ENCODE measurements around the gene IL15RA. TPM values are rescaled to one million over a fixed set of nuclear protein-coding genes. Genes with fewer than 3 reads are reported as not detected.

The IL15RA gene
- total RNA-seq, 1 donor from 2014 or later: 3.1 TPM

DNA sequence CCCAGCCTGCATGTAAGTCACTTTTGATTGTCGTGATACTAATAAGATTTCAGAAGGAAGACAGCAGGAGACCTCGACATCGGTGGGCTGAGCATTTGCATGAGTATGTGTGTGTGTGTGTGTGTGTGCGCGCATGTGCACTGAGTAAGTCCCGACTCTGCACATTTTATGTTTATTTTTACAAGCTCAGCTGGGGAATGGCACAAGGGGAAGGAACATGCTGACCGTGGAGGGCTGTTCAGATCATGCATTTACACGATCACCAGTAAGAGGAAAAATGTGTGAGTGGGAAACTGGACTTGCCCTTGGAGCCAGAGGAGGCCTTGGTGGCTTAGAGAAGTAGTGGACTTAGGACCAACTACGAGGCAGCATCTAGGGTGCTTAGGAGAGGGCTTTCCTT, 43.5 kb upstream of the IL15RA start:
- Mint-ChIP-seq H3K27ac (ENCODE audit: unreplicated experiment) (no peak overlapping the region), H3K27me3 (ENCODE audit: low read depth, unreplicated experiment) (peaks cover 21% of the 10 kb centered on the region), H3K4me3 (ENCODE audit: unreplicated experiment) (no peak overlapping the region), H3K9me3 (ENCODE audit: unreplicated experiment) (peaks cover 5% of the 10 kb centered on the region), H3K36me3 (ENCODE audit: low read depth, unreplicated experiment) (no peaks in the 10 kb centered on the region), H3K4me1 (ENCODE audit: low read depth, unreplicated experiment) (peaks cover 4% of the 10 kb centered on the region)
- no peak overlapping the region for H3K27ac ChIP-seq (ENCODE audit: low read depth, low read length)
- no peaks in the 10 kb centered on the region for H3K36me3 ChIP-seq (ENCODE audit: insufficient read depth, low read length)
- FAIRE-seq: no peak
- H3K9ac ChIP-seq (ENCODE audit: low read length): no peak overlapping the region
- H3K4me3 ChIP-seq (ENCODE audit: insufficient read depth, low read depth, low read length): no peak overlapping the region
- H3K4me1 ChIP-seq (ENCODE audit: insufficient read depth, low read length): no peaks in the 10 kb centered on the region
- no peak overlapping the region for H2AFZ ChIP-seq (ENCODE audit: low read depth, low read length)
- peaks cover 3% of the 10 kb centered on the region for H3K27me3 ChIP-seq (ENCODE audit: insufficient read depth, low read length)
- no peaks in the 10 kb centered on the region for H3K79me2 ChIP-seq (ENCODE audit: insufficient read depth, low read length)
- no peak overlapping the region for H3K4me2 ChIP-seq (ENCODE audit: low read length)
- H3K9me3 ChIP-seq (ENCODE audit: insufficient read depth, low read depth, low read length): no peaks in the 10 kb centered on the region
- no peaks in the 10 kb centered on the region for H4K20me1 ChIP-seq (ENCODE audit: insufficient read depth, low read length)
- DNase-seq (ENCODE audit: low read depth): no peak
- TF ChIP-seq EZH2 (IDR thresholded peaks at IDR 0.05; ENCODE audit: insufficient read depth, low read length): no peak
- TF ChIP-seq, protein P1, sequence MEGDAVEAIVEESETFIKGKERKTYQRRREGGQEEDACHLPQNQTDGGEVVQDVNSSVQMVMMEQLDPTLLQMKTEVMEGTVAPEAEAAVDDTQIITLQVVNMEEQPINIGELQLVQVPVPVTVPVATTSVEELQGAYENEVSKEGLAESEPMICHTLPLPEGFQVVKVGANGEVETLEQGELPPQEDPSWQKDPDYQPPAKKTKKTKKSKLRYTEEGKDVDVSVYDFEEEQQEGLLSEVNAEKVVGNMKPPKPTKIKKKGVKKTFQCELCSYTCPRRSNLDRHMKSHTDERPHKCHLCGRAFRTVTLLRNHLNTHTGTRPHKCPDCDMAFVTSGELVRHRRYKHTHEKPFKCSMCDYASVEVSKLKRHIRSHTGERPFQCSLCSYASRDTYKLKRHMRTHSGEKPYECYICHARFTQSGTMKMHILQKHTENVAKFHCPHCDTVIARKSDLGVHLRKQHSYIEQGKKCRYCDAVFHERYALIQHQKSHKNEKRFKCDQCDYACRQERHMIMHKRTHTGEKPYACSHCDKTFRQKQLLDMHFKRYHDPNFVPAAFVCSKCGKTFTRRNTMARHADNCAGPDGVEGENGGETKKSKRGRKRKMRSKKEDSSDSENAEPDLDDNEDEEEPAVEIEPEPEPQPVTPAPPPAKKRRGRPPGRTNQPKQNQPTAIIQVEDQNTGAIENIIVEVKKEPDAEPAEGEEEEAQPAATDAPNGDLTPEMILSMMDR (IDR thresholded peaks at IDR 0.05; ENCODE audit: insufficient read depth, low read depth, low read length): no peak

DNA sequence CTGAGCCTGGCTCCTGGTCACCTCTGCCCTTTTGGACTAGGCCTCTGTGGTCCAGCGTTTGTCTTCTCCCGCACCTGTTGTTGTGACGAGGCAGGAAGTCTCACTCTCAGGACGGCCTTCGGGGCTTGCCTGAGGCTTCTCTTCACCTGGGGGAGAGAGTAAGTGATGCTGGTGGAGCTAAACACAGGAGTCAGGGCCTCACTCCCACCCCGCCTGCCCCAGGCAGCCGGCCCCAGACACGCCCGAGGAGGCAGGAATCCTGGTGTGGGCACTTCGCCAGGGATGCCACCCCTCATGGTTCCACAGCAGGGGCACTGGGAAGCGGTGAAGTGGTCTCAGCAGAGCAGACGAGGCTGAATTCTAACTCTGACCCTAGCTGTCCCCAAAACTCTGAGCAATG, 42.5 kb upstream of the IL15RA start:
- H3K4me3 ChIP-seq (ENCODE audit: insufficient read depth, low read depth, low read length): no peak overlapping the region
- H3K9me3 ChIP-seq (ENCODE audit: insufficient read depth, low read depth, low read length): no peaks in the 10 kb centered on the region
- Mint-ChIP-seq H3K27ac (ENCODE audit: unreplicated experiment) (no peak overlapping the region), H3K4me1 (ENCODE audit: low read depth, unreplicated experiment) (peaks cover 4% of the 10 kb centered on the region), H3K4me3 (ENCODE audit: unreplicated experiment) (no peak overlapping the region), H3K27me3 (ENCODE audit: low read depth, unreplicated experiment) (peaks cover 22% of the 10 kb centered on the region), H3K9me3 (ENCODE audit: unreplicated experiment) (peaks cover 5% of the 10 kb centered on the region), H3K36me3 (ENCODE audit: low read depth, unreplicated experiment) (no peaks in the 10 kb centered on the region)
- H3K79me2 ChIP-seq (ENCODE audit: insufficient read depth, low read length): no peaks in the 10 kb centered on the region
- no peaks in the 10 kb centered on the region for H3K36me3 ChIP-seq (ENCODE audit: insufficient read depth, low read length)
- H3K27ac ChIP-seq (ENCODE audit: low read depth, low read length): no peak overlapping the region
- H3K27me3 ChIP-seq (ENCODE audit: insufficient read depth, low read length): peaks cover 3% of the 10 kb centered on the region
- no peak for FAIRE-seq
- H3K4me1 ChIP-seq (ENCODE audit: insufficient read depth, low read length): no peaks in the 10 kb centered on the region
- H3K9ac ChIP-seq (ENCODE audit: low read length): no peak overlapping the region
- H2AFZ ChIP-seq (ENCODE audit: low read depth, low read length): no peak overlapping the region
- H4K20me1 ChIP-seq (ENCODE audit: insufficient read depth, low read length): no peaks in the 10 kb centered on the region
- no peak overlapping the region for H3K4me2 ChIP-seq (ENCODE audit: low read length)
- TF ChIP-seq, protein P1 (IDR thresholded peaks at IDR 0.05; ENCODE audit: insufficient read depth, low read depth, low read length): no peak
- no peak for TF ChIP-seq EZH2 (IDR thresholded peaks at IDR 0.05; ENCODE audit: insufficient read depth, low read length)
- DNase-seq (ENCODE audit: low read depth): no peak

DNA sequence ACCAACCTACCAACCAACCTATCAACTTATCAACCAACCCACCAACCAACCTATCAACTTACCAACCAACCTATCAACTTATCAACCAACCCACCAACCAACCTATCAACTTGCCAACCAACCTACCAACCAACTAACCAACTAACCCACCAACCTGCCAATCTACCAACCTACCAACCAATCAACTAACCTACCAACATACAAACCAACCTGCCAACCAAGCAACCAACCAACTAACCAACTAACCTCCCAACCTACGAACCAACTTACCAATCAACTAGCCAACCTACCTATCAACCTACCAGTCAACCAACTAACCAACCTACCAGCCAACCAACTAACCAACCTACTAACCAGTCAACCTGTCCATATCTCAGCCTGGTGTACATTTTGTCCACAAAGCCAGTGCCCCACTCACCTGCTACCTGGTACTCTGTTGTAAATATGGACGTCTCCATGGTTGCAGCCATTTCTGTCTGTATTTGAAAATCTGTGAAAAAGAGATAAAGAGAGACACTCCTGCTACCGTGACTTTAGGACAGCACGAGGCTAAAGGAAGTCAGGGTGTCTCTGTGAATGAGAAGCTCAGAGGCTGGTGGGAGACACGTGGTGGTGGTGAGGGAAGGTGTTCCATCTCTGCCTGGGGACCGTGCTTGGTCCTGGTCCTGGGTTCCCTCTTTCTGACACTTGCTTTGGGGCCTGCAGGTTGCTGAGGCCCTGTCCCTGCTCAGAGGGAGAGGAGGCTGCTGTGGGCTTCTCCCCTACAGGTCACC, 41.9 kb upstream of the IL15RA start:
- no peaks in the 10 kb centered on the region for H3K36me3 ChIP-seq (ENCODE audit: insufficient read depth, low read length)
- H3K27ac ChIP-seq (ENCODE audit: low read depth, low read length): no peak overlapping the region
- peaks cover 23% of the 10 kb centered on the region for H3K27me3 Mint-ChIP-seq (ENCODE audit: low read depth, unreplicated experiment)
- H3K9me3 ChIP-seq (ENCODE audit: insufficient read depth, low read depth, low read length): no peaks in the 10 kb centered on the region
- peak overlapping the region; percentile 9 for H3K4me3 Mint-ChIP-seq (ENCODE audit: unreplicated experiment)
- DNase-seq (ENCODE audit: low read depth): no peak
- peaks cover 4% of the 10 kb centered on the region for H3K4me1 Mint-ChIP-seq (ENCODE audit: low read depth, unreplicated experiment)
- no peak overlapping the region for H2AFZ ChIP-seq (ENCODE audit: low read depth, low read length)
- H3K27ac Mint-ChIP-seq (ENCODE audit: unreplicated experiment): no peak overlapping the region
- H3K79me2 ChIP-seq (ENCODE audit: insufficient read depth, low read length): no peaks in the 10 kb centered on the region
- peaks cover 5% of the 10 kb centered on the region for H3K9me3 Mint-ChIP-seq (ENCODE audit: unreplicated experiment)
- no peak overlapping the region for H3K4me2 ChIP-seq (ENCODE audit: low read length)
- no peak overlapping the region for H3K9ac ChIP-seq (ENCODE audit: low read length)
- no peak overlapping the region for H3K4me3 ChIP-seq (ENCODE audit: insufficient read depth, low read depth, low read length)
- TF ChIP-seq, protein P1 (IDR thresholded peaks at IDR 0.05; ENCODE audit: insufficient read depth, low read depth, low read length): no peak
- TF ChIP-seq EZH2 (IDR thresholded peaks at IDR 0.05; ENCODE audit: insufficient read depth, low read length): no peak
- FAIRE-seq: no peak
- H3K36me3 Mint-ChIP-seq (ENCODE audit: low read depth, unreplicated experiment): no peaks in the 10 kb centered on the region
- no peaks in the 10 kb centered on the region for H3K4me1 ChIP-seq (ENCODE audit: insufficient read depth, low read length)
- no peaks in the 10 kb centered on the region for H4K20me1 ChIP-seq (ENCODE audit: insufficient read depth, low read length)
- peaks cover 3% of the 10 kb centered on the region for H3K27me3 ChIP-seq (ENCODE audit: insufficient read depth, low read length)
